Activated T-helper 2 cell treated with anti-CD3 and anti-CD28 coated beads, Interferon-gamma antibody, Interleukin-2, Interleukin-4, amounts not matched to agents 10 μg/mL and 5 μg/mL and 100 μg/mL, durations not matched to agents 14 hours and 24 hours and 36 hours (primary cell): Measurements from ENCODE around the gene SMYD3. TPM values are rescaled to one million over a fixed set of nuclear protein-coding genes. Genes with fewer than 3 reads are reported as not detected.

ENCODE experiments used
- DNase-seq: peaks from one replicate; pipeline ENCODE4 v3.0.0; 2021; ENCODE audit warnings: low spot score
- H3K27ac Mint-ChIP-seq: one replicate; pipeline ENCODE4 v1.8.0; 2021; ENCODE audit warnings: mixed read lengths
- H3K27me3 Mint-ChIP-seq: one replicate; pipeline ENCODE4 v1.8.0; 2021; ENCODE audit warnings: low read depth, mixed read lengths
- H3K36me3 Mint-ChIP-seq: one replicate; pipeline ENCODE4 v1.8.0; 2021; ENCODE audit warnings: low read depth, mixed read lengths
- H3K4me1 Mint-ChIP-seq: one replicate; pipeline ENCODE4 v1.8.0; 2021; ENCODE audit warnings: low read depth, mixed read lengths
- H3K4me3 Mint-ChIP-seq: one replicate; pipeline ENCODE4 v1.8.0; 2021; ENCODE audit warnings: low read depth, mild to moderate bottlenecking, moderate library complexity, mixed read lengths
- H3K9me3 Mint-ChIP-seq: one replicate; pipeline ENCODE4 v1.8.0; 2021; ENCODE audit warnings: mixed read lengths
- intact Hi-C: fragments of 100-400 bp; cut with micrococcal nuclease; formaldehyde crosslinking; loops from one replicate; pipeline ENCODE4 v1.15.1; 2023
- total RNA-seq: library from RNA; stranded (reverse); gene quantifications from 2 replicates; pipeline ENCODE4 v1.2.3, GENCODE V29; 2022

SMYD3 gene
- total RNA-seq, 1 donor from 2014 or later = 24.1 TPM

DNA sequence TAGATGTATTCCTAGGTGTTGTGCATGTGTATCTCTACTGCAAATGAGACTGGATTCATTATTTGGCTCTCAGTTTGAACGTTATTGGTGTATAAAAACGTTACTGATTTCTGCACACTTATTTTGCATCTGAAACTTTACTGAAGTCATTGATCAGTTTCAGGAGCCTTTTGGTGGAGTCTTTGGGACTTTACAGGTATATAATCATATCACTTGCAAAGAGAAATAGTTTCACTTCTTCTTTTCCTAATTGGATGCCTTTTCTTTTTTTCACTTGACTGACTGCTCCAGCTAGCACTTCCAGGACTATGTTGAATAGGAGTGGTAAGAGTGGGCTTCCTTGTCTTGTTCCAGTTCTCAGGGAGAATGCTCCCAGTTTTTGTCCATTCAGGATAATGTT is 252.2 kb downstream of the SMYD3 start:
- H3K27ac Mint-ChIP-seq = no peak overlapping the region
- DNase-seq = no peak
- H3K27me3 Mint-ChIP-seq = no peaks in the 10 kb centered on the region
- H3K9me3 Mint-ChIP-seq = peaks cover 13% of the 10 kb centered on the region
- no peak overlapping the region for H3K4me3 Mint-ChIP-seq
- no peaks in the 10 kb centered on the region for H3K4me1 Mint-ChIP-seq
- intact Hi-C loops = no loop called here
- H3K36me3 Mint-ChIP-seq = no peaks in the 10 kb centered on the region

DNA sequence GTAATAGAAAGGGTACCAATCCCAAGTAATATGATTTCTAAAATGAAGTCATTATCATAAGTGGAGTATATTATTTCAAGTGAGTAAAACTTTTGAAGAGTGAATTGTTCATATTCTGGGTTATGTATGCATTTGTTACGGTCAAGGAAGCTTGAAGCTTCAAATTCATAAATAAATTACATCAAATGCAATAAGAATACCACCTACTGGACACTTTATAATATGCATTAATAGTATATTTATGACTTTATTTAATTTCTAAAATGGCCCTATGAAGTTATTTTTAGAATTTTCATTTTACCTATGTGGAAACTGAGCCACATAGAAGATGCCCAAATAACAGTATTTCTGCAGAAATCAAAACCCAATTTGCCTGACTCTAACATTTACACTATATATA is 260.6 kb downstream of the SMYD3 start:
- H3K4me1 Mint-ChIP-seq = no peaks in the 10 kb centered on the region
- no peak overlapping the region for H3K27ac Mint-ChIP-seq
- H3K9me3 Mint-ChIP-seq = no peaks in the 10 kb centered on the region
- intact Hi-C loops = no loop called here
- no peak overlapping the region for H3K4me3 Mint-ChIP-seq
- no peak for DNase-seq
- no peaks in the 10 kb centered on the region for H3K36me3 Mint-ChIP-seq
- no peaks in the 10 kb centered on the region for H3K27me3 Mint-ChIP-seq

DNA sequence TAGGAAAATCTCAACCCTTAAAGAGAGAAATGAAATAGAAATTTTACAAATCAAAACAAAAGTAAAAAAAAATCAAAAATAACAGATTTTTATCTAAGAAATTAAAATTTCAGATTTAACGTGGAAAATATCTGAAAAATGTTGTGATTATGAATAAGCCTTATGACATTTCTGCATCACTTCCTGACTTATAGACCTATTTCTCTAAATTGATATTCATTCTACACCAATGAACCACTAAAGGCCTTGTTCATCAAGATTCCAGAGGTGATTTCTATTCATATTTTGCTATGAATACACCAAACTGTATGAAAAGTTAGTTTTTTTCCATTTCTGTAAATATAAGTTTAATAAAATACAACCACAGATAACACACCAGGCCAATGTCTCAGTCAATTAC is 261.5 kb downstream of the SMYD3 start:
- Mint-ChIP-seq H3K9me3 (no peaks in the 10 kb centered on the region), H3K27ac (no peak overlapping the region), H3K4me1 (no peaks in the 10 kb centered on the region), H3K27me3 (no peaks in the 10 kb centered on the region), H3K4me3 (no peak overlapping the region), H3K36me3 (no peaks in the 10 kb centered on the region)
- no peak for DNase-seq
- intact Hi-C loops = no loop called here

DNA sequence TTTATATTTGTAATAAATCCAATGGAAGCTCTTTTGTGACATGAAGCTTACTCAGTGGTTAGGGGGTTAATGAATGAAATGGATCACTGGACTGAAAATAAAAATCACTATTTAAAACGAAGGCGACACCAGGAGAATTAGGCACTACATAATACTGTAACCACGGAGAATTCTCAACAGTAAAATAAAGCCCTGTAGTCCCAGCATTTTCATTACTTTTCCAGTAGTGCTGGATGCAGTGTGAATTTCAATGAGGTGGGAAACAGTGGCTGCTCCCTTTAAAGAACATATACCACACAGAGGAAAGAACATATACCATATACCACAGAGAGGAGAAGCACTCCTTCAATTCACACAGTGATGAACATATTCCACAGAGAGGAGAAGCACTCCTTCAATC is 275.0 kb downstream of the SMYD3 start:
- no peak for DNase-seq
- Mint-ChIP-seq H3K27me3 (no peaks in the 10 kb centered on the region), H3K36me3 (no peaks in the 10 kb centered on the region), H3K27ac (no peak overlapping the region), H3K9me3 (no peaks in the 10 kb centered on the region), H3K4me3 (no peak overlapping the region), H3K4me1 (no peaks in the 10 kb centered on the region)
- intact Hi-C loops = no loop called here

DNA sequence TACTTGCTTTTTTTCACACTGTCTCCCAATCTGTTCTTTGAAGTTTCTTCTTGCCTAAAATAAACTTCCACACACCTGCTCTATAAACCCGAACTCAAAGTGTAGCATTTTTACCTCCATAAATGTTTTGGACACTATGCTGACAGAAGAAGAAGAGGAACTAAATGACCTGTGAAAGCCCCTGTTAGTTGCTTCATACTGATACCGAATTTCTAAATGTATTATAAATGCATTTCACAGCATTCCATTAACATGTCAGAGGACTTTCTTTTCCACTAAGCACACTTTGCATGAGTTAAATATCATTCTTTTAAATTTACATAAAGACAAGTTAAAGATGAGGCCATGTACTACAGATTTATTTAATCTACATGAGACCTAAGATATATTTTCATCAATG is 281.0 kb downstream of the SMYD3 start:
- intact Hi-C loops = no loop called here

DNA sequence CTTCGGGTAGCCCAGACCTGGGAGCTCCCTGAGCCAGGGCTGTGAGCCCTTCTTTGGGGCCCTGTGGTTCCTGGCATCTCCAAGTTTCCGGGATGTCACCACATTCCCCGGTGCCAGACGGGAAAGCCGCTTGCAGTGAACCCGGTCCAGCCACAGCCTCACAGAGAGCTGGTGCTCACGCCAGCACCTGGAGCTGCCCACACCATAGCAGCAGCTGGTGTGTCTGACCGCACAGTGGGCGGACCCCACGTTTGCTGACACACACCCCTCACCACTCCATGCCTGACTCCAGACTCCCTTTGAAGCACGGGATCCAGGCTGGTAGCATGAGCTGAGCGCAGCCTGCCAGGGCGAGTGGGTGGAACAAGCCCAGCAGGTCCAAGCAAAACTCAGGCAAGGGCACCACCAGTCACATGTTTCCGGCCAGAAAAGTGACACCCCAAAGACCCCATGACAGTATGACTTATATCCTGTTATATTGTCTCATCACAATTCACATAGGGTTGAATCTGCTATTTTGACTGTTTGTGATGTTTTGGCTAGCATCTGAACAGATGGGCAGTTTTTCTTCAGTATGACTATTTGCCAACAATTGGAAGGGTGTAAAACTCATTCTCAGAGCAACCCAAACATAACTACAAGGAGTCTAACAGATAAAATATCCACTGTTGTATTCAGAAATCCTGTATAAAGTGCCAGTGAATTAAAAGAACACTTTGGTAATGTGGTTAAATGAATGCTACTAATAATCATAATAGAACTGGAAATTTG is 285.4 kb downstream of the SMYD3 start:
- Mint-ChIP-seq H3K4me1 (no peaks in the 10 kb centered on the region), H3K27ac (no peak overlapping the region), H3K27me3 (no peaks in the 10 kb centered on the region), H3K4me3 (no peak overlapping the region), H3K9me3 (no peaks in the 10 kb centered on the region), H3K36me3 (no peaks in the 10 kb centered on the region)
- intact Hi-C loops = no loop called here
- DNase-seq = no peak

More for the DNA sequence above, 281.0 kb downstream of the SMYD3 start:
- Mint-ChIP-seq H3K4me1 (no peaks in the 10 kb centered on the region), H3K4me3 (no peak overlapping the region), H3K27me3 (no peaks in the 10 kb centered on the region), H3K9me3 (no peaks in the 10 kb centered on the region), H3K27ac (no peak overlapping the region), H3K36me3 (no peaks in the 10 kb centered on the region)
- no peak for DNase-seq

DNA sequence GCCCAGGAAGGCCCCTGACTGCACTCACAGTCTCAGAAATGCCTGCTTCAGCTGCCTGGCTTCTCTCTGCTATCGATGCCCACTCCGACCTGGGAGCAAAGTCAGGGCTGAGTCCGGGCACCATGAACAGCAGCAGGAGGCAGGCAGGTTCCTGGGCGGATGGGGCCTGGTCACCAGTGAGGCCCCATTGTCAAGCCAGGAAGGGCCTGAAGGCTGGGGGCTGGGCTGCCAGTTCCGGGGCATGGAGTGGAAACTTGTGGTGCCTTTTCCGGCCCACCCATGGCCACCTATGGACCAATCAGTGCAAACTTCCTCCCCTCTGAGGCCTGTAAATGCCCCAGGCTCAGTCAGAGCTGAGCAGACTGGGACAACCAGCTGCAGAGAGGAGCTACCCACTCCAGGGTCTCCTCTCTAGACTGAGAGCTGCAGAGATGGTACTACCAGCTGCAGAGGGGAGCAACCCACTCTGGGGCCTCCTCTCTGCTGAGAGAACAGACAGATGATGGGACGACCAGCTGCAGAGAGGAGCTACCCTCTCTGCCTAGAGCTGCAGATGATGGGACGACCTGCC is 286.5 kb downstream of the SMYD3 start:
- Mint-ChIP-seq H3K9me3 (no peaks in the 10 kb centered on the region), H3K36me3 (no peaks in the 10 kb centered on the region), H3K27ac (no peak overlapping the region), H3K4me1 (no peaks in the 10 kb centered on the region), H3K4me3 (no peak overlapping the region), H3K27me3 (no peaks in the 10 kb centered on the region)
- DNase-seq = no peak
- intact Hi-C loops = no loop called here

DNA sequence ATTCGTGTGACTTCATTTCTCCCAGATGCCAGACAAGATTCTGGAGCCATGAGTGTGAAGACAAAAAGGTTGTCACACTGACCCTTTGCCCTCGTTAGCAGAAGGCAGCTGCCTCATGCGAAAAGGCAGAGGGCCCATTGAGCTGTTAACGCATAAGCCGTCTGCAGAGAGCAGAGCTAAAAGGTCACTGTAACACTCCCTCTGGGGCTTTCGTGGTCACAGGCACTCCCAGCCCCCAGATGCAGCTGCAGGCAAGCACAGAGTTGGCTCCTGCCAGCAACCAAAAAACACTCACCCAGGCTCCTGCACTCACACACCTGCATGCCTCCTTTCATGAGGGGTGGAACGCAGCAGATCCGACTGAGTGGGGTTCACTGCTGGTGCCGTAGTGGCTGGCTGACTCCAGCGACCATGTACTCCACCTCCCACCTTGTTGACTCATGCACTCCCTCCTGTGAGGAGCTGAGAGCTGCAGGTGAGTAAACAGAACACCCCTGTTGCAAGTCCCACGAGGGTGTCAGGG is 287.5 kb downstream of the SMYD3 start:
- Mint-ChIP-seq H3K4me1 (peaks cover 2% of the 10 kb centered on the region), H3K27ac (no peak overlapping the region), H3K27me3 (no peaks in the 10 kb centered on the region), H3K9me3 (no peaks in the 10 kb centered on the region), H3K36me3 (no peaks in the 10 kb centered on the region), H3K4me3 (no peak overlapping the region)
- intact Hi-C loops = no loop called here
- DNase-seq = no peak

DNA sequence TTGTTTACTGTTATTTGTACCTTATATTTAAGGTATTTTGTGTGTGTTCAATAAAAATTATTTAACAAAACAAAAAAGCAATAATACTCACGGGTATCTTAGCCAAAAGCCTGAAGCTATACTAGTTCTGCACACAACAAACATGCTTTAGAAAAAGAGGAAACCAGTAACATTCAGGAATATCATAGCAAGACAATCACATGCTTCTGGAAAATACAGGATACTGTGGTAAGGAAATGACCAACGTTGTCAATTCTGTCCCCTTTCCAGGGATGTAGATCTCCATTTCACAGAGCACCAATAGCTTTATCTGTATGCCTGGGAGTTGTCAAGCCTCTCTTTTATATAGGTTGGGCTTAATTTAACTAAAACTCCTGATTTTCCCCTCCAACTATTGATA is 288.4 kb downstream of the SMYD3 start:
- no peak overlapping the region for H3K27ac Mint-ChIP-seq
- H3K4me1 Mint-ChIP-seq = peaks cover 2% of the 10 kb centered on the region
- DNase-seq = no peak
- H3K4me3 Mint-ChIP-seq = no peak overlapping the region
- H3K36me3 Mint-ChIP-seq = no peaks in the 10 kb centered on the region
- H3K9me3 Mint-ChIP-seq = no peaks in the 10 kb centered on the region
- intact Hi-C loops = no loop called here
- no peaks in the 10 kb centered on the region for H3K27me3 Mint-ChIP-seq

DNA sequence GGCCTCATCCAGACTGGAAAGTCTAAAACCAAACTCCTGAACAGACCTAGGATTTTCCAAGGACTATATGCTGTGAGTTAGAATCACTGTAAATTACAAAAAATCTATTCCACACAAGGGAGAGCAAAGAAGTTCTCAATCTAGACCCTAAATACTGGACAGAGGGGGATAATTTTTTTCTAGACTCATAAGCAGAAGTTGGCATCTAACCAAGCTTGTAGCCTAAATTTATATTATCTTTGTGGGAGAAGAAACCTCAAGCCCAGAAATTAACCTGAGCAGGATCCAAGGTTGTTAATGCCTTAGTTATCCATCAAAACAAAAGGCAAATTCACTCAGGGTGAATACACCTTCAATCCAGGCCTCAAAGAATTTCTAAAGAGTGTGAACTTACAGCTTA is 290.2 kb downstream of the SMYD3 start:
- Mint-ChIP-seq H3K27me3 (no peaks in the 10 kb centered on the region), H3K9me3 (no peaks in the 10 kb centered on the region), H3K4me1 (peaks cover 2% of the 10 kb centered on the region), H3K36me3 (no peaks in the 10 kb centered on the region), H3K4me3 (no peak overlapping the region), H3K27ac (no peak overlapping the region)
- intact Hi-C loops = no loop called here
- no peak for DNase-seq

DNA sequence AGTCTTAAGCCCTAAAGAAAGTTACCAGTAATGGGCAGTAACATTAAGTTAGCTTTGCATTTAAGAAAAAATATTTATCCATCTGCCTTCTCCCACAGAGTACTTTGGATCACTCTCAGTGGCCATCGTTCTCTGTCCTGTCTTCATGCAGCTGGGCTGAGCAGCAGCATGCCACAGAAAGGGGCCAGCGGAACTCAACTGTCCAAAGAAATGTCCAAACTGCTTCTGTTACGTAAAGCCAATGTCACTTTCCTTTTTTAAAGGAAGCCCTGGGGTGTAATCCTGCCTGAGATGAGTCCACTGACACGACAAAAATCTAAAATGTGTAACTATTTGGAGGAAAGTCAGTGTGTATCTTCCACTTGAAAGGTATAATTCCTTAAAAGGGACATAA is 291.6 kb downstream of the SMYD3 start:
- no peaks in the 10 kb centered on the region for H3K27me3 Mint-ChIP-seq
- intact Hi-C loops = no loop called here

DNA sequence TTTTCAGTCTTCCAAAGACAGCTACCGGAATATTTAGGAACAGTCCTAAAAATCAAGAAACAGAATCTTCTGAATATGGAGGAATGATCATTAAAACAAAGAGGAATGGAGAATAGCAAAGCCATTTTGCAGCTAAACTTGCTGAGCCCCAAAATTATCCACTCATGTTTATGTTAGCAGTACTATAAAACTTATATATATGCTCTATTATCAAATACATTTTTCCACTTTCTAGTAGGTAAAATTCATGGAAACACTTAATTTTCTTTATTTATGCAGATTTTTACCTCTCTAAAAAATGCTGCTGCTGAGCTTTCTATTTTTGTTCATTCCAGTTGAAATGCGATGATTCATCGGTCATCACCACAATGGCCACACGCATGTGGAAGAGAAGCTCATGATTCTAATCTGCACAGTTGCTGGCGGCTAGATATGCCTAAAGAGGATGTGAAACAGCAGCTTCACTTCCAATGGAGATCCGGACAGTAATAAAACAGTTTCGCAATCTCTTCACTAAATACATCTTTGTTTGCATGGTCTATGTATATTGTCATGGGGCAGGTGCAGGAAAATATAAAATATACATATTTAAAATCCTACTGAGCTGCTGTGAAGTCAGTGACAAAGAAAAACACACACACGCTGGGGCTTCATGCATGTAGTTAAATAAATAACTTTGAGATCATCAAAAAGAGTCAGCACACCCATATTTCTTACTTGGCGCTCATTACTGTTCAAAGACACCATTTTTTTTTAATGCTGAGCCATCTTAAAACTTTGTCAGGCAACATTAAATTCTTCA is 292.2 kb downstream of the SMYD3 start:
- no peaks in the 10 kb centered on the region for H3K36me3 Mint-ChIP-seq
- H3K27ac Mint-ChIP-seq = no peak overlapping the region

More for the DNA sequence above, 291.6 kb downstream of the SMYD3 start:
- no peak for DNase-seq
- Mint-ChIP-seq H3K36me3 (no peaks in the 10 kb centered on the region), H3K9me3 (no peaks in the 10 kb centered on the region), H3K4me3 (no peak overlapping the region), H3K4me1 (peaks cover 2% of the 10 kb centered on the region), H3K27ac (no peak overlapping the region)

DNA sequence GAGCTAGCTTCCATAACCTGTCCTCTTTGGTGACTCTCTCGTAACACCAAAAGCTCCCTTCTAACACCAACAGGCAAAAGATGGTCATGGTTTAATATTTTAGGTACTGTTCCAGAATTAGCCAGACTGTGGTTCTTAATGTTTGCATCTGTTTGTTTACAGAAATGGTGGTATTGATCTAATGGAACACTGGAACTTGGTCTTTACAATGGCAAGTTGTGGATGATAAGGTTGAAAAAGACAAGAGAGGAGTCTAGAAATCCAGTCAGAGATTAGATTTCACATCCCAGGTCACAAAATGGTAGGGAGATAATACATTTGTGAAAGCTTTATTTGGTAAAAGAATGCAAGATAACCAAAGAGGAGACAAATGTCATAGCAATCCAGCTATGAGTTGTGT is 293.1 kb downstream of the SMYD3 start:
- no peaks in the 10 kb centered on the region for H3K36me3 Mint-ChIP-seq
- H3K27me3 Mint-ChIP-seq = no peaks in the 10 kb centered on the region
- H3K27ac Mint-ChIP-seq = no peak overlapping the region
- no peak for DNase-seq
- intact Hi-C loops = no loop called here
- no peaks in the 10 kb centered on the region for H3K9me3 Mint-ChIP-seq
- peaks cover 2% of the 10 kb centered on the region for H3K4me1 Mint-ChIP-seq
- H3K4me3 Mint-ChIP-seq = no peak overlapping the region

More for the DNA sequence above, 292.2 kb downstream of the SMYD3 start:
- peaks cover 2% of the 10 kb centered on the region for H3K4me1 Mint-ChIP-seq
- H3K4me3 Mint-ChIP-seq = no peak overlapping the region
- intact Hi-C loops = no loop called here
- no peak for DNase-seq
- no peaks in the 10 kb centered on the region for H3K9me3 Mint-ChIP-seq
- no peaks in the 10 kb centered on the region for H3K27me3 Mint-ChIP-seq
